H1 (cell line): ENCODE measurements around the gene MRPS26. TPM values are rescaled to one million over a fixed set of nuclear protein-coding genes. Genes with fewer than 3 reads are reported as not detected.

Source experiments
- BACH1 ChIP-seq: IDR thresholded peaks from 2 replicates; pipeline ENCODE4 v1.6.1; 2012; ENCODE audit warnings: low read length, improper control_type of control experiment
- BCL11A ChIP-seq, 2 experiments: IDR thresholded peaks; one replicate each; pipeline ENCODE4 v1.6.1; 2011; ENCODE audit warnings: low read depth in 2 of 2, low read length in 2 of 2, mild to moderate bottlenecking in 2 of 2
- CBX8 ChIP-seq: fragments of 300-800, 300-1000 bp; sonication (generic); IDR thresholded peaks from 2 replicates; pipeline ENCODE4 v1.7.1; 2016; ENCODE audit warnings: low read depth, low read length, borderline replicate concordance
- CHD2 ChIP-seq: IDR thresholded peaks from 2 replicates; pipeline ENCODE4 v1.6.1; 2012; ENCODE audit warnings: low read length, improper control_type of control experiment
- CREB1 ChIP-seq: IDR thresholded peaks from 2 replicates; pipeline ENCODE4 v1.6.1; 2012; ENCODE audit warnings: inconsistent platforms
- EGR1 ChIP-seq: IDR thresholded peaks from 2 replicates; pipeline ENCODE4 v1.6.1; 2011; ENCODE audit warnings: low read depth, low read length, borderline replicate concordance
- GABPA ChIP-seq: IDR thresholded peaks from 2 replicates; pipeline ENCODE4 v1.6.1; 2011; ENCODE audit warnings: mild to moderate bottlenecking, low read length, moderate library complexity, borderline replicate concordance; ENCODE audit not compliant: insufficient read depth
- JUN ChIP-seq: IDR thresholded peaks from 2 replicates; pipeline ENCODE4 v1.6.1; 2011; ENCODE audit warnings: low read depth, mild to moderate bottlenecking, improper control_type of control experiment, low read length
- RNF2 ChIP-seq: fragments of 200-900, 300-1000 bp; sonication (generic); IDR thresholded peaks from 2 replicates; pipeline ENCODE4 v1.7.1; 2016; ENCODE audit warnings: borderline replicate concordance, low read depth, mild to moderate bottlenecking, antibody characterized with exemption, low read length; ENCODE audit not compliant: poor library complexity, severe bottlenecking; ENCODE audit errors: missing control alignments
- SAP30 ChIP-seq: fragments of 300-600 bp; sonication (generic); IDR thresholded peaks from 2 replicates; pipeline ENCODE4 v1.7.1; 2012; ENCODE audit warnings: low read length, moderate library complexity, mild to moderate bottlenecking, inconsistent platforms; ENCODE audit not compliant: insufficient read depth, insufficient replicate concordance
- SRF ChIP-seq: IDR thresholded peaks from 2 replicates; pipeline ENCODE4 v1.6.1; 2011; ENCODE audit warnings: mild to moderate bottlenecking, low read depth, low read length, moderate library complexity
- TBP ChIP-seq: IDR thresholded peaks from 2 replicates; pipeline ENCODE4 v1.6.1; 2011; ENCODE audit warnings: low read depth, low read length, improper control_type of control experiment
- YY1 ChIP-seq: IDR thresholded peaks from 2 replicates; pipeline ENCODE4 v1.6.1; 2011; ENCODE audit warnings: low read depth, mild to moderate bottlenecking, low read length
- polyA plus RNA-seq, 7 experiments: library from polyadenylated mRNA; depleted of rRNA in 3 of 7; stranded (reverse) in 5 of 7; unstranded in 2 of 7; fragments of >200 nt in 5 of 7; fragments of 200-250 nt in 2 of 7; gene quantifications; 1 replicate in 5 of 7; 2 replicates in 1 of 7; 4 replicates in 1 of 7; pipeline versions ENCODE4 v1.2.1 to v1.2.3, GENCODE V29; 2011 to 2013; ENCODE audit warnings: missing spikeins in 2 of 7, mixed read lengths in 2 of 7
- total RNA-seq: library from RNA; stranded (reverse); fragmentation: NEBNext Ultra II Directional; extraction: Animal tissue kit (Norgen Biotek cat#: 25700); gene quantifications from 2 replicates; pipeline ENCODE4 v1.2.1, GENCODE V29; 2021
- TF ChIP-seq, protein P1 (sequence below): IDR thresholded peaks from 2 replicates; pipeline ENCODE4 v1.6.1; 2012; ENCODE audit warnings: inconsistent platforms
- TF ChIP-seq, protein P2 (sequence below), 3 experiments: IDR thresholded peaks; 1 replicate in 2 of 3; 2 replicates in 1 of 3; pipeline versions ENCODE4 v1.5.1 to v1.6.1; 2011; ENCODE audit warnings: low read length in 3 of 3, mild to moderate bottlenecking in 3 of 3, inconsistent platforms in 2 of 3, low read depth in 1 of 3, moderate library complexity in 1 of 3; ENCODE audit not compliant: insufficient read depth in 1 of 3; ENCODE audit errors: control extremely low read depth in 1 of 3
- TF ChIP-seq, protein P3 (sequence below): IDR thresholded peaks from 2 replicates; pipeline ENCODE4 v1.6.1; 2012; ENCODE audit warnings: inconsistent platforms

MRPS26 gene
- total and polyA plus RNA-seq, 2 of the 8 experiments (the other 6 are each of a cell fraction or from before 2014, with no cell fraction given), result 83.6 to 103 TPM

- TF ChIP-seq CHD2 (no peak), CBX8 (no peak), CREB1 (no peak), YY1 (no peak), JUN (no peak), GABPA (no peak), TBP (no peak), EGR1 (no peak), RNF2 (no peak), BACH1 (no peak), SRF (no peak), SAP30 (no peak), BCL11A (IDR thresholded peaks at IDR 0.05; ENCODE audit: low read depth in 2 of 2, low read length in 2 of 2) (no peak)
- TF ChIP-seq, protein P1, sequence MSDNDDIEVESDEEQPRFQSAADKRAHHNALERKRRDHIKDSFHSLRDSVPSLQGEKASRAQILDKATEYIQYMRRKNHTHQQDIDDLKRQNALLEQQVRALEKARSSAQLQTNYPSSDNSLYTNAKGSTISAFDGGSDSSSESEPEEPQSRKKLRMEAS, result peak; percentile 97
- TF ChIP-seq, protein P2, sequence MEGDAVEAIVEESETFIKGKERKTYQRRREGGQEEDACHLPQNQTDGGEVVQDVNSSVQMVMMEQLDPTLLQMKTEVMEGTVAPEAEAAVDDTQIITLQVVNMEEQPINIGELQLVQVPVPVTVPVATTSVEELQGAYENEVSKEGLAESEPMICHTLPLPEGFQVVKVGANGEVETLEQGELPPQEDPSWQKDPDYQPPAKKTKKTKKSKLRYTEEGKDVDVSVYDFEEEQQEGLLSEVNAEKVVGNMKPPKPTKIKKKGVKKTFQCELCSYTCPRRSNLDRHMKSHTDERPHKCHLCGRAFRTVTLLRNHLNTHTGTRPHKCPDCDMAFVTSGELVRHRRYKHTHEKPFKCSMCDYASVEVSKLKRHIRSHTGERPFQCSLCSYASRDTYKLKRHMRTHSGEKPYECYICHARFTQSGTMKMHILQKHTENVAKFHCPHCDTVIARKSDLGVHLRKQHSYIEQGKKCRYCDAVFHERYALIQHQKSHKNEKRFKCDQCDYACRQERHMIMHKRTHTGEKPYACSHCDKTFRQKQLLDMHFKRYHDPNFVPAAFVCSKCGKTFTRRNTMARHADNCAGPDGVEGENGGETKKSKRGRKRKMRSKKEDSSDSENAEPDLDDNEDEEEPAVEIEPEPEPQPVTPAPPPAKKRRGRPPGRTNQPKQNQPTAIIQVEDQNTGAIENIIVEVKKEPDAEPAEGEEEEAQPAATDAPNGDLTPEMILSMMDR (IDR thresholded peaks at IDR 0.05; ENCODE audit: control extremely low read depth in 1 of 3, insufficient read depth in 1 of 3, low read depth in 1 of 3, low read length in 3 of 3), result no peak
- TF ChIP-seq, protein P3, sequence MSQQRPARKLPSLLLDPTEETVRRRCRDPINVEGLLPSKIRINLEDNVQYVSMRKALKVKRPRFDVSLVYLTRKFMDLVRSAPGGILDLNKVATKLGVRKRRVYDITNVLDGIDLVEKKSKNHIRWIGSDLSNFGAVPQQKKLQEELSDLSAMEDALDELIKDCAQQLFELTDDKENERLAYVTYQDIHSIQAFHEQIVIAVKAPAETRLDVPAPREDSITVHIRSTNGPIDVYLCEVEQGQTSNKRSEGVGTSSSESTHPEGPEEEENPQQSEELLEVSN, result peak; percentile 96
Measured at GRCh38 chr20:3071610-3072529, 26.0 kb downstream of the MRPS26 start, which contains the start of gene OXT (continued).
